HG02884 (cell line): ENCODE results near the gene SLC35F4.
"Not testable (repeated sequence)": the region's sequence is repeated elsewhere in the genome, so short reads cannot be mapped to it uniquely, and the experiment has no call there.

Source experiments
- ATAC-seq: cut with Tn5 transposase; IDR thresholded peaks from one replicate; pipeline ENCODE4 v1.9.1; 2021; ENCODE audit warnings: mild to moderate bottlenecking, moderate library complexity; ENCODE audit not compliant: unreplicated experiment

The SLC35F4 gene

DNA sequence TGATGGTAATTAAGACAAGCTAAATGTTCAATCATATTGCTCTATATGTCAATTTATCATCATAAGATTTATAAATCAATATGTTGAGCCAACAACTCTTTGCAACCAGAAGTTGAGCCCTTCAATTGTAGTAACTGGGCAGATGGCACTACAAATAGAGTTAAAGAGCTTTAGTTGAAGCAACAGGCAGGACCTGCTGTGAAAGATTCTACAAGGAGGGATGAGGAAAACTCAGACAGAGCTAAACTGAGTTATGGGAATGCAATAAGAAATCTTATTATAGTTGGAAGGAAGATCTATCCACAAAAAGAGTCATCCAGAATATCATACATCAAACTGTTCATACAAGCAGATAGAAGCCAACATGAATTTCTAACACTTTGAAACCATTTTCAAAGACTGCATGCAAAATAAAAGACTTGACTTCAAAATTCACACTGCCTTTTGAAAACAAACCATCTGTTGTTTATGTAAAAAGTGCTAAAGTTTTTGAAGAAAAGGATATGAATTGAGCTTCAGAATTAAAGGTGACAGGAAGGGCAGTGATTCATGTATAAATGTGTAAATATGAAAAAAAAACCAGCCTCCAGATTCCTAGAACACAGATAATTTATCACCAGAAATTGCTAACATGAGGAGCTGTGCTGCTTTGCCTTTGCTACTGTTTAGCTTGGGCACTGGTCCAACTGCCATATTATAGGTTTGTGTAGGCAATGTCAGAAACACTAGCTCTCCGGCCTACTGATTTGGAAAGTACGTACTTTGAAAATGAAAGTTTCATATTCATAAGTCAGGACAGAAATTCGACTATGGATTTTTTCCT, 133.2 kb downstream of the SLC35F4 start:
- ATAC-seq = no peak

DNA sequence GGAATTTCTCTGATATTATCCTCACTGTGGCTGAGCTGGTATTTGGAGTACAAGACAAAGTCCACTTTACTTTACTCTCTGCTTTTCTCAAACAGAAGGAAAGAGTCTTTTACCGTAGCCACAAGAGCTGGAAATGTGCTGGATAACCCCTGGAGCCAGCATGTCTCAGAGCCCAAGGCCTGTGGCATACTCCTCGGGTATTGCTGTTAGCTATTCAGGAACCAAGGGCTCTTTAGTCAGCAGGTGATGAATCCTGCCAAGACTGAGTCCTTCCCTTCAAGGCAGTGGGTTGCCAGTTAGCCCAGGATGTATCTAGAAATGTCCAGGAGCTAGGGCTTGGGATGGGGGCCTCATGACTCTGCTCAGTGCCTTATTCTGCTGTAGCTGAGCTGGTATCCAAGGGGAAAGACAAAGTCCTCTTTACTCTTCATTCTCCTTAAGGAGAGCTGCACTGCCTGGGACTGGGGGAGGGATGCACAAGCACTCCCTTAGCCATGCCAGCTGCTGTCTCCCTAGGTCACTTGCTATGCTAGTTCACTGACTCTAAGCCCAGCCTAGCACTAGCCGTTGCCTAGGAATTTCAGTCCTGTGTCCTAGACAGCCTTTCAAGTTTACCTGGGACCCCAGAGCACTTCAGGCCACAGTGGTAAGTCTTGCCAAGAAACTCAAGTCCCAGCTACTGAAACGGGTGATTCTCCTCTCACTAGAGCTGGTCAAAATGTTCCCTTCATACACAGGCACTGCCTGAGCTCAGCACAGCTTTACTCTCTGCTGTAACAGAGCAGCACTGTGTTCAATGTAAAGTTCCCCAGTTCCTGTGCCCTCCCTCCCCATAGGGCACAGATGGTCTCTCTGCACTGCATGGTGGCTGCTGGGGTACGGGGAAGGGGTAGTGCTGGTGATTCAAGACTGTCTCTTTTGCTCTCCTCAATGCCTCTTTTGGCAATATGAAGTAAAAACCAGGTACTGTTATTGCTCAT, 136.4 kb downstream of the SLC35F4 start:
- ATAC-seq = no peak

GRCh38 chr14:57725399-57726077, 140.4 kb downstream of the SLC35F4 start:
- ATAC-seq = no peak

GRCh38 chr14:57722141-57722540, 143.8 kb downstream of the SLC35F4 start:
- not testable (repeated sequence) for ATAC-seq

GRCh38 chr14:57714487-57714931, 151.4 kb downstream of the SLC35F4 start:
- ATAC-seq = no peak

DNA sequence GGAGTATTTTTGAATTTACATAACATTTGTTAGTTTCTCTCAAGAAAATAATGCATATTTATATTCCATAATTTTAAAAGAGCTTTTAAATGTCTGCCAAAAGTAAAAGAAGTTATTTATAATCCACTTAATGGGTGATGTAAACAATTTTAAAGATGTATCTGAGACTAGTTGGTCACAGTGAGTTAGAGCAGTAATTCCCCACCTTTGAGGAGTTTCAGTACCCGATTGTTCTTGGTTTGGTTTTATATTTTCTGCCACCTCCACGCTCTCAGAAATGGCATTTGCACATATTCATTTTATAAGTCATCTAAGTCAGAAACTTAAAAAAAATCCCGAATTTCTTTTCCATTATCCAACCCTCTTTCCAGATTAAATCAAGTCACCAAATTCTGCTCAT, 153.2 kb downstream of the SLC35F4 start:
- no peak for ATAC-seq

GRCh38 chr14:57712102-57712501, 153.8 kb downstream of the SLC35F4 start:
- no peak for ATAC-seq

GRCh38 chr14:57709909-57710308, 156.0 kb downstream of the SLC35F4 start:
- ATAC-seq = no peak

- not testable (repeated sequence) for ATAC-seq
Measured at GRCh38 chr14:57709086-57709485, 156.8 kb downstream of the SLC35F4 start.

GRCh38 chr14:57707219-57707618, 158.7 kb downstream of the SLC35F4 start:
- no peak for ATAC-seq

DNA sequence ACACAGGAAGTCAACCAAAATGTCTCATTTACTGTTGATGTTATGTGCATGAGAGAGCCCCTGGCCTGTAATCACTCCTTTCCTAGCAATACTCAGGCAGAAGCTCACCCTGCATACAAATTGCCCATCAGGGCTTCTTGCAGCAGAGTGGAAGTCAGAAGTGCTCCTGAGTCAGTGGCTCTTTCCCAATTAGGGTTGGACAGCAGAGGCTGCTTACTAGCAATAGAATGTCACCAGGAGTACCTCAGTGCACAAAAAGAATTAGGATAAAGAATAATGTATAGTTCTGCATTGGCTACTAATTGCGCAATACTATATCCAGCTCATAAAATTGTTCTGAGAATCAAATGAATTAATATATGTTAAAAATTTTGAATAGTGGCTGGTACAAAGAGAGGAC, 161.1 kb downstream of the SLC35F4 start:
- ATAC-seq = no peak

DNA sequence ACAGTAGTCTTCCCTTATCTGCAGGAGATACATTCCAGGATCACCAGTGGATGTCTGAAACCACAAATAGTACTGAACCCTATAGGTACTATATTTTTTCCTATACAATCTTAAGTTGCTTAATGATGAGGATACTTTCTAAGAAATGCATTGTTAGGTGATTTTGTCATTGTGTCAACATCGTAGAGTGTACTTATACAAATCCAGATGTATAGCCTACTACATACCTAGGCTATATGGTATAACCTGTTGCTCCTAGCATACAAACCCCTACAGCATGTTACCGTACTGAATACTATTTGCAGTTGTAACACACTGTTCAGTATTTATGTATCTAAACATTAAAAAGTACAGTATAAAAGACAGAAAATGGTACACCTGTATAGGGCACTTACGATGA, 165.9 kb downstream of the SLC35F4 start:
- ATAC-seq = no peak

- ATAC-seq = no peak
Measured at GRCh38 chr14:57692671-57693070, 173.2 kb downstream of the SLC35F4 start.

DNA sequence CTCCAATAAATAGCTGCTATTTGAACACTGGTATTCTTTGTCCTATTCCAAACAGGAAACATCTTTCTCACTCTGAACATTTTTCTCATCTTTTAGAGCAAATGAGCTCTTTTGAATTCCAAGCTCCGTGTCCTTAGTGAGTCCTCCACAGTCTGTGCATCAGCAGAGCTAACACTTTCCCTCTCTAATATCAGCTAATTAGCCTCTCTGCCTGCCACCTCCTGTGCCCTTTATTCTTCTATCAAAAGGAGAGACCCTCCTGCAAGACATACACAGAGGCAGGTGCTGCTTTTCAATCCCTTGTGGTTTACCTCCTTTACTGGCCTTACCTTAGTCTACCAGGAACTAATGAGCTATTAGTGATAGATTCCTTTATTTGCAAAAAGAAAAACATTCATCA, 178.5 kb downstream of the SLC35F4 start:
- no peak for ATAC-seq

- no peak for ATAC-seq
Measured at GRCh38 chr14:57686304-57686703, 179.6 kb downstream of the SLC35F4 start.

GRCh38 chr14:57671021-57671420, 194.9 kb downstream of the SLC35F4 start:
- no peak for ATAC-seq

DNA sequence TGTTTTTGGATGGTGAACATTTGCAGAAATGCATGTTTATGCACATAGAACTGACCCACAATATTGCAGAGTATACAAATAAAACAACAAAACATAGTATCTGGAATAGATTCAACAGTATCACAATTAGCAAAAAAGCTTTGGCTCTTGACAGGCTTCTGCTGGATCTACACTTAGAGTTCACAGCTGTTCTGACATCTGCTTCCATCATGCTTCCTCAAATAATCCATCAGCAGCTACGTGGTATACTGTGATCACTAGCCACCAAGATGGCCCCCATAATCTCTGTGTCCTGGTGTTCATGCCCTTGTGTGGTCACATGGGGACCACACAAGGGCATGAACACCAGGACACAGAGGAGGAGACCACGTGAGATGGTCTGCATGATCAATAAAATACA, 205.7 kb downstream of the SLC35F4 start:
- ATAC-seq = no peak

- ATAC-seq = no peak
Measured at GRCh38 chr14:57659052-57659451, 206.8 kb downstream of the SLC35F4 start.

DNA sequence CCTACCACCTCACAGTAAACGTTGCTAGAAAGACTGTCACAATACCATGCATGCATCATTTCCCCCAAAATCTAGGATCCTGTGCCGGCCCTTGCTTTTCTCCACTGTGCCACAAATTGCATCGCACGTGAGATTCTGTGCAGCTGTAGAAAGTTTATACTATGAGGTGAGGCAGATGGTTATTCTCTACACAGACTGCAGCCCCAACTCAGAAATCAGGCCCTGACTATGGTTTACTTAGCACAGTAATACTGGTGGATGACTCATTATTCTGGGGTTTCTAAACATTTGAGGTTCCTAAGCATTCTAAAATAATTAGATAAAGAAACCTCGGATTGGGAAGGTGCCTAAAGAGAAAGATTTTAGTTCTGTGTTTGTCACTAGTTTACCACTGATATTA, 208.4 kb downstream of the SLC35F4 start:
- ATAC-seq = no peak

- no peak for ATAC-seq
Measured at GRCh38 chr14:57656853-57657252, 209.0 kb downstream of the SLC35F4 start.

GRCh38 chr14:57652769-57653168, 213.1 kb downstream of the SLC35F4 start:
- no peak for ATAC-seq
